ENCODE data around the gene ABCB4. TPM values are rescaled to one million over a fixed set of nuclear protein-coding genes. Genes with fewer than 3 reads are reported as not detected.

Gene ABCB4
- total RNA-seq, 2 experiments from 2014 or later: 1.2 TPM; not detected in 1

DNA sequence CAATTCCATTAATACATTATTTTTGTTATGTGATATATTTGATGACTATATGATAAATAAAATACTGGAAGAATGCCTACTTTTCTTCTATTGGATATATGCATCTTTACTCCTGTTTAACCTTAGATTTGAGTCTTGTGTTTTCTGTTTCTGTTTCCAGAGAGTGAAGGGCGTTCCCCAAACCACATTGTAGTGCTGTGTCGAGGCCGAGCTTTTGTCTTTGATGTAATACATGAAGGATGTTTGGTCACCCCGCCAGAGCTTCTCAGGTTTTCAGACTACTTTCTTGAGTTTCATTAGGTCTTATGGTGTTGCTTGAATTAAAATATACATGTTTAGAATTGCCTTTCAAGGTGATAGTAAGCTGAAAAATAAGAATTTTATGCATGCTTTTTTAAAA lies 106.3 kb downstream of the ABCB4 start:
- Histone ChIP-seq H3K27ac (ENCODE audit: low read depth, low read length, poor library complexity, severe bottlenecking) (no peak overlapping the region), H3K79me2 (ENCODE audit: insufficient read depth, low read depth, low read length) (no peaks in the 10 kb centered on the region), H3K9me2 (ENCODE audit: insufficient read depth, low read length) (no peaks in the 10 kb centered on the region), H3K4me2 (ENCODE audit: low read length) (no peak overlapping the region), H3K36me3 (ENCODE audit: insufficient read depth, low read length) (peaks cover 2% of the 10 kb centered on the region), H3K4me3 (ENCODE audit: low read depth, low read length, poor library complexity, severe bottlenecking) (no peak overlapping the region), H3K9me3 (ENCODE audit: low read length) (no peaks in the 10 kb centered on the region), H2AFZ (ENCODE audit: low read length) (no peak overlapping the region), H4K20me1 (ENCODE audit: insufficient read depth, low read length) (no peaks in the 10 kb centered on the region), H3K4me1 (ENCODE audit: insufficient read depth, low read length, poor library complexity, severe bottlenecking) (no peaks in the 10 kb centered on the region)
- ChIA-PET CTCF (ENCODE audit: unreplicated experiment) (no interaction called here), POLR2A (no interaction called here)
- BruUV-seq (replicated peaks): no TSS peak
- intact Hi-C loops (cut with micrococcal nuclease; ENCODE audit: unreplicated experiment): no loop called here
- TF ChIP-seq, protein P1, sequence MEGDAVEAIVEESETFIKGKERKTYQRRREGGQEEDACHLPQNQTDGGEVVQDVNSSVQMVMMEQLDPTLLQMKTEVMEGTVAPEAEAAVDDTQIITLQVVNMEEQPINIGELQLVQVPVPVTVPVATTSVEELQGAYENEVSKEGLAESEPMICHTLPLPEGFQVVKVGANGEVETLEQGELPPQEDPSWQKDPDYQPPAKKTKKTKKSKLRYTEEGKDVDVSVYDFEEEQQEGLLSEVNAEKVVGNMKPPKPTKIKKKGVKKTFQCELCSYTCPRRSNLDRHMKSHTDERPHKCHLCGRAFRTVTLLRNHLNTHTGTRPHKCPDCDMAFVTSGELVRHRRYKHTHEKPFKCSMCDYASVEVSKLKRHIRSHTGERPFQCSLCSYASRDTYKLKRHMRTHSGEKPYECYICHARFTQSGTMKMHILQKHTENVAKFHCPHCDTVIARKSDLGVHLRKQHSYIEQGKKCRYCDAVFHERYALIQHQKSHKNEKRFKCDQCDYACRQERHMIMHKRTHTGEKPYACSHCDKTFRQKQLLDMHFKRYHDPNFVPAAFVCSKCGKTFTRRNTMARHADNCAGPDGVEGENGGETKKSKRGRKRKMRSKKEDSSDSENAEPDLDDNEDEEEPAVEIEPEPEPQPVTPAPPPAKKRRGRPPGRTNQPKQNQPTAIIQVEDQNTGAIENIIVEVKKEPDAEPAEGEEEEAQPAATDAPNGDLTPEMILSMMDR (conservative IDR thresholded peaks at IDR 0.05; ENCODE audit: low read length): no peak
- DNase-seq (ENCODE audit: low spot score): no peak

DNA sequence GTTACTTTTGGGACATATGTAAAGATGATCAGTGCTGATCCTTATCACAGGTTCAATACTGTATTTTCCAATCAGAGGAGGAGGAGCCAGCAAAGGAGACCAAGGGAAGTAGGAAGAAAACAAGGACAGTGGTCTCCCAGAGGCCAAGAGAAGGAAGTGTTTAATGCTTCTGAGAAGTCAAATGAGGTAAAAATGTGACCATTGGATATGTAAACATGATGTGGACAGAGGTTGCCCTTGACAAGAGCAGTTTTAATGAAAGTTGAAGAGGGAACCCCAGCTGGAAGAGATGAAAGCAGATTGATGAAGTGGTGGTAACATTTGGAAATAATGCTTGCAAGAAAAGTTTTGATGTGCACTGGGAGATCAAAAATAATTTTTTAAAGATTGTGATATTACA lies 111.2 kb downstream of the ABCB4 start:
- Histone ChIP-seq H3K4me2 (ENCODE audit: low read length) (no peak overlapping the region), H3K4me1 (ENCODE audit: insufficient read depth, low read length, poor library complexity, severe bottlenecking) (no peaks in the 10 kb centered on the region), H3K27ac (ENCODE audit: low read depth, low read length, poor library complexity, severe bottlenecking) (no peak overlapping the region), H2AFZ (ENCODE audit: low read length) (no peak overlapping the region), H4K20me1 (ENCODE audit: insufficient read depth, low read length) (no peaks in the 10 kb centered on the region), H3K4me3 (ENCODE audit: low read depth, low read length, poor library complexity, severe bottlenecking) (no peak overlapping the region), H3K9me3 (ENCODE audit: low read length) (no peaks in the 10 kb centered on the region), H3K79me2 (ENCODE audit: insufficient read depth, low read depth, low read length) (no peaks in the 10 kb centered on the region), H3K36me3 (ENCODE audit: insufficient read depth, low read length) (peaks cover 12% of the 10 kb centered on the region), H3K9me2 (ENCODE audit: insufficient read depth, low read length) (no peaks in the 10 kb centered on the region)
- intact Hi-C loops (cut with micrococcal nuclease; ENCODE audit: unreplicated experiment): no loop called here
- ChIA-PET CTCF (ENCODE audit: unreplicated experiment) (no interaction called here), POLR2A (interaction anchor here (0.6 to 1.0 kb wide), 3 partner anchors 12 to 467 kb away, joined by 3 to 4 read pairs (median 3); partner anchors contain the start of gene CROT)
- DNase-seq (ENCODE audit: low spot score): no peak
- no TSS peak for BruUV-seq (replicated peaks)
- TF ChIP-seq, protein P1 (conservative IDR thresholded peaks at IDR 0.05; ENCODE audit: low read length): no peak
- TF ChIP-seq EZH2phosphoT487 (IDR thresholded peaks at IDR 0.05; ENCODE audit: borderline replicate concordance, low read depth, low read length): no peak

DNA sequence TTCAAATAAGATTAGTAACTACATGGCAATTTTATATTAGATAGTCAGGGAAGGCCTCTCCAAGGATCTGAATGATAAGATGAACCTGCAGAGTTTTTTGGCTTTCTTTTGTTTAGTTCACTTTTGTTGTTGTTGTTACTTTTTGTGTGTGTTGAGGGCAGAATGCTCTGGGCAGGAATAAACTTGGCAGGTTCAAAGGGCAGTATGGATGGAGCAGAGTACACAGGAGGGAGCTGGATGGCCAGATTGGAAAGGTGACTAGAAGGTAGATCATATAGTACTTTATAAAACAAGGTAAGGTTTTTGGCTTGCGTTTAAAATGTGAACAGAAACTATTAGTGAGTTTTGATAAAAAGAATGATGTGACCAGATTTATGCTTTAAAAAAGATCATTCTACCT lies 112.1 kb downstream of the ABCB4 start:
- DNase-seq (ENCODE audit: low spot score): no peak
- no peaks in the 10 kb centered on the region for H4K20me1 ChIP-seq (ENCODE audit: insufficient read depth, low read length)
- no peak overlapping the region for H2AFZ ChIP-seq (ENCODE audit: low read length)
- CTCF ChIA-PET (ENCODE audit: unreplicated experiment): no interaction called here
- no peaks in the 10 kb centered on the region for H3K79me2 ChIP-seq (ENCODE audit: insufficient read depth, low read depth, low read length)
- no peaks in the 10 kb centered on the region for H3K9me2 ChIP-seq (ENCODE audit: insufficient read depth, low read length)
- BruUV-seq (replicated peaks): no TSS peak
- H3K4me3 ChIP-seq (ENCODE audit: low read depth, low read length, poor library complexity, severe bottlenecking): no peak overlapping the region
- peaks cover 12% of the 10 kb centered on the region for H3K36me3 ChIP-seq (ENCODE audit: insufficient read depth, low read length)
- TF ChIP-seq, protein P1 (conservative IDR thresholded peaks at IDR 0.05; ENCODE audit: low read length): no peak
- TF ChIP-seq EZH2phosphoT487 (IDR thresholded peaks at IDR 0.05; ENCODE audit: borderline replicate concordance, low read depth, low read length): no peak
- H3K27ac ChIP-seq (ENCODE audit: low read depth, low read length, poor library complexity, severe bottlenecking): no peak overlapping the region
- H3K4me1 ChIP-seq (ENCODE audit: insufficient read depth, low read length, poor library complexity, severe bottlenecking): no peaks in the 10 kb centered on the region
- no peak overlapping the region for H3K4me2 ChIP-seq (ENCODE audit: low read length)
- POLR2A ChIA-PET: interaction anchor here (0.8 to 1.0 kb wide), 2 partner anchors 11 to 18 kb away, joined by 3 read pairs; partner anchors contain the start of gene CROT
- intact Hi-C loops (cut with micrococcal nuclease; ENCODE audit: unreplicated experiment): no loop called here
- no peaks in the 10 kb centered on the region for H3K9me3 ChIP-seq (ENCODE audit: low read length)
